GM21529 (cell line): ENCODE data around the gene BLCAP.
"Not testable (repeated sequence)": the region's sequence is repeated elsewhere in the genome, so short reads cannot be mapped to it uniquely, and the experiment has no call there.

Experiments
- ATAC-seq: cut with Tn5 transposase; IDR thresholded peaks from one replicate; pipeline ENCODE4 v1.9.1; 2021; ENCODE audit not compliant: unreplicated experiment

The BLCAP gene

GRCh38 chr20:37558306-37558705, 30.6 kb upstream of the BLCAP start:
- ATAC-seq, result no peak

GRCh38 chr20:37556538-37556937, 28.9 kb upstream of the BLCAP start:
- ATAC-seq, result no peak

- not testable (repeated sequence) for ATAC-seq
Measured at GRCh38 chr20:37554721-37555298, 27.1 kb upstream of the BLCAP start.

DNA sequence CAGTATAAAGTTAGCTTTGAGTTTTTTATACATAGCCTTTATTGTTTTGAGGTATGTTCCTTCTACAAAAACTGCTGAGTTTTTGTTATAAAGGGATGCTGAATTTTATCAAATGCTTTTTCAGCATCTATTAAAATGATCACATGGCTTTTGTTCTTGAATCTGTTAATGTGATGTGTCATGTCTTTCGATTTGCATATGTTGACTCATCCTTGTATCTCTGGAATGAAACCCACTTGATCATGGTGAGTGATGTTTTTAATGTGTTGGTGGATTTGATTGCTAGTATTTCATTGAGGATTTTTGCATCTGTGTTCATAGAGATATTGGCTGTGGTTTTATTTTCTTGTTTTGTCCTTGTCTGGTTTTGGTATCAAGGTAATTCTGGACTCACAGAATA, 24.7 kb upstream of the BLCAP start:
- no peak for ATAC-seq

DNA sequence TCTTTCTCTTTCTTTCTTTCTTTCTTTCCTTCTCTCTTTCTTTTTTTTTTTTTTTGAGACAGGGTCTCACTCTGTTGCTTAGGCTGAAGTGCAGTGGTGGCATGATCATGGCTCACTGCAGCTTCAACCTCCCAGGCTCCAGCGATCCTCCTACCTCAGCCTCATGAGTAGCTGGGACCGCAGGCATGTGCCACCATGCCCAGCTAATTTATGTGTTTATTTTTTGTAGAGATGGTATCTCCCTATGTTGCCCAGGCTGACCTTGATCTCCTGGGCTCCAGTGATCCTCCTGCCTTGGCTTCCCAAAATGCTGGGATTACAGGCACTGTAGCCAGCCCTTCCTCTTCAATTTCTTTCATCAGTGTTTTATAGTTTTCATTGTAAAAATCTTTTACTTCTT, 24.0 kb upstream of the BLCAP start:
- ATAC-seq, result not testable (repeated sequence)

DNA sequence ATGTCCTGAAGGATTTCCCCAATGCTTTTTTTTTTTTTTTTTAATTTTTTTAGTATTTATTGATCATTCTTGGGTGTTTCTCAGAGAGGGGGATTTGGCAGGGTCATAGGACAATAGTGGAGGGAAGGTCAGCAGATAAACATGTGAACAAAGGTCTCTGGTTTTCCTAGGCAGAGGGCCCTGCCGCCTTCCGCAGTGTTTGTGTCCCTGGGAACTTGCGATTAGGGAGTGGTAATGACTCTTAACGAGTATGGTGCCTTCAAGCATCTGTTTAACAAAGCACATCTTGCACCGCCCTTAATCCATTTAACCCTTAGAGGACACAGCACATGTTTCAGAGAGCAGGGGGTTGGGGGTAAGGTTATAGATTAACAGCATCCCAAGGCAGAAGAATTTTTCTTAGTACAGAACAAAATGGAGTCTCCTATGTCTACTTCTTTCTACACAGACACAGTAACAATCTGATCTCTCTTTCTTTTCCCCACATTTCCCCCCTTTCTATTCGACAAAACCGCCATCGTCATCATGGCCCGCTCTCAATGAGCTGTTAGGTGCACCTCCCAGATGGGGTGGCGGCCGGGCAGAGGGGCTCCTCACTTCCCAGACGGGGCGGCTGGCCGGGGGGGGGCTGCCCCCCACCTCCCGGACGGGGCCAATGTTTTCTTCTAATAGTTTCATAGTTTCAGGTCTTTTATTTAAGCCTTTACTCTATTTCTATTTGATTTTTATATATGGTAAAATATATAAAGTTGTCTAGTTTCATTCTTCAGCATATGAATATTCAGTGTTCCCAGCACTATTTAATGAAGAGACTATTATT, 22.6 kb upstream of the BLCAP start:
- ATAC-seq, result not testable (repeated sequence)

GRCh38 chr20:37547912-37548311, 20.2 kb upstream of the BLCAP start:
- ATAC-seq, result no peak

- ATAC-seq, result no peak
Measured at GRCh38 chr20:37545516-37545915, 17.8 kb upstream of the BLCAP start.

DNA sequence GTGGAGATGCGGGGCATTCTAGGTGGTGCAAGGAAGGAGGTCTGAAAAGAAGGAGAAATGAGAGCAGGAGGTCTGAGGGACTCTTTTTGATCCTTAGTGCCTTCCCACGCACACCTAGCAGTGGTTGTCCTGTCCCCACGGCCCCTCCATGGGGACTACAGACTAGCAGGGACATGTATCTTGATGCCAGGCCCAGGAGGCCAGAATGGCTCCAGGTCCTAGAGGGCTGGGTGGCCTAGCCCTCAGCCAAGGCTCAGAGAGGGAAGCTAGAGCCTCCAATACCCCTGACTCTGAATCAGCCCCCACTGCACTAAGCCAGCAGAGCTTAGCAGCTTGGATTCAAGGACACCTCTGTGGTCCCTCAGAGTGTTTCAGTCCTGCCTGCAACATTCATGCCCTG, 16.7 kb upstream of the BLCAP start:
- no peak for ATAC-seq

DNA sequence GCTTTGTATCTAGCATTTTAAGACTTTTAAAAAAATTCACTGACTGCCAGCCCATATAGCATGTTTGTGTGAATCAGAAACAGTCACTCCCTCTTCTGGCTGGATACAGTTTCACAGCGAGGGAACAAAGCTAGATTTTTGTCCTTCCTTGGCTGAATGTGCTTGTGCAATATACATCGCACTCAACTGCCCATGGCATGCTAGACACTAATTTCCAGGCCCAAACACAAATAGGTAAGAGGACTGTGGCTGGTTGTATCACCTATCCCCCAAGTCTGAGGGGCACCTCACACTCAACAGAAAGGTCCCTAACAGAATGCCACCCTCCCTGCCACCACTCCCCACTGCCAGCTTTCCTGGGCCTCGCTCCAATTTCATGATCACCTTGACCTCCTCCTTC, 16.2 kb upstream of the BLCAP start:
- ATAC-seq, result no peak

DNA sequence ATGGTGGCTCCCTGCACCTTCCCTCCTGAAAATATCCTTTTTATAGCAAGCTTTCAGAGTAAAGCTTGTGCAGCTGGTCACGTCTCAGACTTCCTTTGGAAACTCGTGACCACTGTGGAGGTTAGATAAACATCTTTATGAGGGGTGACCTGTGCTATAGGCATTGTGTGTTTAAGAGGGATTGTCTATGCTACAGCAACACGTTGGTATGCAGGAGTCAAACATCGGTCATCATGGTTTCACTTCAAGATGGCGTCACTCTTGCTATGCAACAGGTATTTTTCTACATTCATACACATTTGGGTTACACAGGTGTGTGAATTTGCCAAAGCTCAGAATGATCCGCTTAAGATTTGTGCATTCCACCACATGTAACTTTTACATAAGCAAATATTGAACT, 14.6 kb upstream of the BLCAP start:
- ATAC-seq, result no peak

- no peak for ATAC-seq
Measured at GRCh38 chr20:37541326-37541725, 13.7 kb upstream of the BLCAP start.

- not testable (repeated sequence) for ATAC-seq
Measured at GRCh38 chr20:37540838-37541237, 13.2 kb upstream of the BLCAP start.

DNA sequence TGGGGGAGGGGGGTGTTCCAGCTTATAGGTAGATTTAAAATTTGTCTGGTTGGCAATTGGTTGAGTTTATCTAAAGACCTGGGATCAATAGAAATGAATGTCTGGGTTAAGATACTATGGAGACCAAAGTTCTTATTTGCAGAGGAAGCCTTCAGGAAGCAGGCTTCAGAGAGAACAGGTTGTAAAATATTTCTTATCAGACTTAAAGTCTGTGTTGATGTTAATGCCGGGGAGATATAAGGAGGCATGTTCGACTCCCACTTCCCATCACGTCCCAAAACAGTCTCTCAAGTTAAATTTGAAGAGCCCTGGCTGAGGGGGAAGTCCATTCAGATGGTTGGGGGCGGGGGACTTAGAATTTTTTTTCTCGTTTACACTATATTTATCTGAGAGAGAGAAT, 12.3 kb upstream of the BLCAP start:
- ATAC-seq, result no peak

GRCh38 chr20:37539424-37539823, 11.7 kb upstream of the BLCAP start:
- no peak for ATAC-seq

GRCh38 chr20:37538003-37538402, 10.3 kb upstream of the BLCAP start:
- ATAC-seq, result no peak

DNA sequence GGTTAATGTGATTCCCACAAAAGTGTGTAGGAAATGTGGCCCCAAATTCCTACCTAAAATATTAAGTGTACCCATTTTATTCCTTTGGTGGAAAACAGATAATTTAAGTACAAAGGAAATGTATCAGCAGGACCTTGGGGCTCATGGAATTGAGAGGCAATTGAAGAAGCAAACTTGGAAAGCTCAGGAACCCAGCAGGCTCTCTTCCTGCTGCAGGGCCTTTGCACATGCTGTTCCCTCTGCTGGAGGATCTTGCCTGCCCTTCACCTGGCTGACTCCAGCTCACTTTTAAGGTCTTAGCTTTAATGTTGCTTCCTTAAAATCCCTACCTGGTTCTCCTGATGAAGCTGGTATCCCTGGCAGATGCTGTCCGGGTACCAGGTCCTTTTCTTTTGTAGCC, 9.8 kb upstream of the BLCAP start:
- ATAC-seq, result no peak

GRCh38 chr20:37535443-37536132, 7.9 kb upstream of the BLCAP start:
- no peak for ATAC-seq

- peak; percentile 78 for ATAC-seq
Measured at GRCh38 chr20:37534401-37535157, 6.9 kb upstream of the BLCAP start.

GRCh38 chr20:37533154-37533715, 5.6 kb upstream of the BLCAP start:
- ATAC-seq, result no peak

DNA sequence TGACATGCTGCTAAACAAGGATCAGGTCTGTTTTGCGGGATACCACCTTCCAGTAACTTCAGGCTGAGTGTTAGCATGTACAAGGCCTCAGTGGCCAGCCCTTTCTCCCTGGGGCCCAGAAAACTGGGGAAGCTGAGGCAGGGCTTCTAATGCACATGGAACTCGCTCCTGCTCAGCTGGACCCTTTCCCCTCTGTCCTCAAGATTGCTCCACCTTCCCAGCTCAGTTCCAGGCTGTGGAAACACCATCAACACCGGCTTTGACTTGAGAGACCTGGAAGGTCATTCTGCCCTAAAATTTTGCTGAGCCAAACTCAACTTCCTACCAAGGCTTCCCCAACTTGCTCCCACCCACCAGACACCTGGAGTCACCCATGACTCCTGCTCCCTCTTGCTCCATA, 4.2 kb upstream of the BLCAP start:
- no peak for ATAC-seq
